GM23338 (cell line): Measurements from ENCODE around the gene SIDT2. TPM values are rescaled to one million over a fixed set of nuclear protein-coding genes. Genes with fewer than 3 reads are reported as not detected.

Source experiments
- ATAC-seq: fragments of 200-7000 bp; cut with Tn5 transposase; 3 replicates; pipeline ENCODE4 v1.9.1; 2020
- DNase-seq: peaks from one replicate; pipeline ENCODE4 v3.0.0-alpha.2; 2015; ENCODE audit warnings: low spot score
- H2AFZ ChIP-seq: fragments of 200-600 bp; sonication (generic); 2 replicates; pipeline ENCODE4 v1.8.0; 2016; ENCODE audit warnings: antibody characterized with exemption, mild to moderate bottlenecking, moderate library complexity
- H3F3A ChIP-seq: fragments of 200-600 bp; sonication (generic); replicated peaks from 2 replicates; pipeline ENCODE4 v1.8.0; 2017; ENCODE audit warnings: antibody characterized with exemption, mixed run types, low read depth
- H3K27ac ChIP-seq: fragments of 200-600 bp; sonication (generic); 2 replicates; pipeline ENCODE4 v1.6.1; 2016; ENCODE audit warnings: low read depth
- H3K27me3 ChIP-seq: fragments of 200-600 bp; sonication (generic); 2 replicates; pipeline ENCODE4 v1.8.0; 2016; ENCODE audit warnings: mild to moderate bottlenecking, mixed run types, moderate library complexity; ENCODE audit not compliant: insufficient read depth
- H3K36me3 ChIP-seq: fragments of 200-600 bp; sonication (generic); 2 replicates; pipeline ENCODE4 v1.8.0; 2016; ENCODE audit warnings: mild to moderate bottlenecking; ENCODE audit not compliant: insufficient read depth
- H3K4me1 ChIP-seq: fragments of 200-600 bp; sonication (generic); 2 replicates; pipeline ENCODE4 v1.8.0; 2016; ENCODE audit warnings: mild to moderate bottlenecking, moderate library complexity; ENCODE audit not compliant: insufficient read depth
- H3K4me2 ChIP-seq: fragments of 200-600 bp; sonication (generic); 2 replicates; pipeline ENCODE4 v1.7.1; 2017; ENCODE audit warnings: mixed run types
- H3K4me3 ChIP-seq: fragments of 200-600 bp; sonication (generic); 2 replicates; pipeline ENCODE4 v1.6.1; 2016; ENCODE audit warnings: mixed run types
- H3K79me2 ChIP-seq: fragments of 200-600 bp; sonication (generic); replicated peaks from 2 replicates; pipeline ENCODE4 v1.8.0; 2017; ENCODE audit warnings: mild to moderate bottlenecking; ENCODE audit not compliant: insufficient read depth
- H3K9me2 ChIP-seq: fragments of 200-600 bp; sonication (generic); 2 replicates; pipeline ENCODE4 v1.8.0; 2017; ENCODE audit not compliant: insufficient read depth
- H4K20me1 ChIP-seq: fragments of 200-600 bp; sonication (generic); replicated peaks from 2 replicates; pipeline ENCODE4 v1.8.0; 2017; ENCODE audit warnings: mild to moderate bottlenecking; ENCODE audit not compliant: insufficient read depth
- H3K27ac Mint-ChIP-seq: 2 replicates; pipeline ENCODE4 v1.8.0; 2020; ENCODE audit warnings: inconsistent platforms, mild to moderate bottlenecking, moderate library complexity, mixed read lengths
- H3K27me3 Mint-ChIP-seq: 3 replicates; pipeline ENCODE4 v1.8.0; 2022; ENCODE audit warnings: low read depth, mild to moderate bottlenecking, moderate library complexity, mixed read lengths, inconsistent platforms; ENCODE audit not compliant: insufficient read depth, poor library complexity
- H3K36me3 Mint-ChIP-seq: 3 replicates; pipeline ENCODE4 v1.8.0; 2021; ENCODE audit warnings: low read depth, mild to moderate bottlenecking, inconsistent platforms, moderate library complexity, mixed read lengths
- H3K4me1 Mint-ChIP-seq: 3 replicates; pipeline ENCODE4 v1.8.0; 2020; ENCODE audit warnings: mild to moderate bottlenecking, inconsistent platforms, mixed read lengths
- H3K4me3 Mint-ChIP-seq: 3 replicates; pipeline ENCODE4 v1.8.0; 2021; ENCODE audit warnings: moderate library complexity, mild to moderate bottlenecking, inconsistent platforms, mixed read lengths
- H3K9me3 Mint-ChIP-seq: 3 replicates; pipeline ENCODE4 v1.8.0; 2020; ENCODE audit warnings: moderate library complexity, mild to moderate bottlenecking, inconsistent platforms, mixed read lengths
- CREB1 ChIP-seq: fragments of 250-450 bp; sonication (Bioruptor Pico); IDR thresholded peaks from 2 replicates; pipeline ENCODE4 v1.5.0; 2020; ENCODE audit warnings: low read depth, mild to moderate bottlenecking, moderate library complexity
- ETS1 ChIP-seq: IDR thresholded peaks from 2 replicates; pipeline ENCODE4 v1.6.1; 2016; ENCODE audit warnings: antibody characterized with exemption
- EZH2 ChIP-seq: fragments of 200-600 bp; sonication (generic); IDR thresholded peaks from one replicate; pipeline ENCODE4 v1.8.0; 2017; ENCODE audit warnings: antibody characterized with exemption, mild to moderate bottlenecking, low read depth; ENCODE audit not compliant: unreplicated experiment
- EZH2phosphoT487 ChIP-seq: fragments of 200-600 bp; sonication (generic); IDR thresholded peaks from one replicate; pipeline ENCODE4 v1.8.1; 2018; ENCODE audit warnings: antibody characterized with exemption; ENCODE audit not compliant: unreplicated experiment
- JUNB ChIP-seq: IDR thresholded peaks from one replicate; pipeline ENCODE4 v1.6.1; 2016; ENCODE audit warnings: antibody characterized with exemption; ENCODE audit not compliant: unreplicated experiment
- NANOG ChIP-seq: IDR thresholded peaks from 2 replicates; pipeline ENCODE4 v1.6.1; 2016; ENCODE audit warnings: antibody characterized with exemption, borderline replicate concordance
- POLR2AphosphoS5 ChIP-seq: IDR thresholded peaks from 2 replicates; pipeline ENCODE4 v1.6.1; 2016; ENCODE audit warnings: antibody characterized with exemption, low read depth
- STAT1 ChIP-seq: IDR thresholded peaks from one replicate; pipeline ENCODE4 v1.6.1; 2016; ENCODE audit warnings: antibody characterized with exemption; ENCODE audit not compliant: unreplicated experiment
- ZNF114 ChIP-seq: fragments of 250-450 bp; sonication (Bioruptor Pico); IDR thresholded peaks from 2 replicates; pipeline ENCODE4 v1.5.0; 2020; ENCODE audit warnings: mild to moderate bottlenecking, moderate library complexity
- ZNF331 ChIP-seq: fragments of 250-450 bp; sonication (Bioruptor Pico); IDR thresholded peaks from 2 replicates; pipeline ENCODE4 v1.5.0; 2020; ENCODE audit warnings: low read depth, mild to moderate bottlenecking, moderate library complexity
- ZNF462 ChIP-seq: fragments of 250-450 bp; sonication (Bioruptor Pico); IDR thresholded peaks from 2 replicates; pipeline ENCODE4 v1.5.0; 2020; ENCODE audit warnings: mild to moderate bottlenecking, moderate library complexity
- polyA plus RNA-seq: library from polyadenylated mRNA; unstranded; fragments of >200 nt; fragmentation: Nextera tagmentation; extraction: Ambion mirVana; gene quantifications from 2 replicates; pipeline ENCODE4 v1.2.1, GENCODE V29; 2016
- total RNA-seq: library from RNA; depleted of rRNA; stranded (reverse); fragments of >200 nt; shearing (Covaris generic); gene quantifications from 2 replicates; pipeline ENCODE4 v1.2.3, GENCODE V29; 2014
- TF ChIP-seq, protein P1 (sequence below): IDR thresholded peaks from one replicate; pipeline ENCODE4 v1.6.1; 2018; ENCODE audit warnings: antibody characterized with exemption; ENCODE audit not compliant: unreplicated experiment
- TF ChIP-seq, protein P2 (sequence below), 2 experiments: fragments of 200-600 bp in 1 of 2; sonication (generic) in 1 of 2; conservative IDR thresholded peaks; 2 replicates each; pipeline versions ENCODE4 v1.5.1 to v1.6.1; 2016 to 2017; ENCODE audit warnings: antibody characterized with exemption in 2 of 2, low read depth in 2 of 2, mild to moderate bottlenecking in 2 of 2, moderate library complexity in 1 of 2

SIDT2 gene
- total and polyA plus RNA-seq, 2 experiments from 2014 or later: 7.5 to 12.1 TPM

- H3K27ac Mint-ChIP-seq: no peak overlapping the region
- Histone ChIP-seq H3K4me2 (no peak overlapping the region), H3K4me3 (no peak overlapping the region), H3F3A (peaks cover 20% of the 10 kb centered on the region), H3K79me2 (peaks cover 5% of the 10 kb centered on the region; the same call in 1 of the 2 replicates), H4K20me1 (no peaks in the 10 kb centered on the region), H3K27ac (no peak overlapping the region), H3K9me2 (no peaks in the 10 kb centered on the region), H3K36me3 (no peaks in the 10 kb centered on the region), H3K4me1 (peaks cover 24% of the 10 kb centered on the region), H2AFZ (no peak overlapping the region), H3K27me3 (no peaks in the 10 kb centered on the region)
- ATAC-seq (no peak), DNase-seq (no peak)
- peaks cover 26% of the 10 kb centered on the region for H3K4me1 Mint-ChIP-seq
- no peak overlapping the region; the same call in 2 of the 3 replicates for H3K4me3 Mint-ChIP-seq
- no peaks in the 10 kb centered on the region for H3K9me3 Mint-ChIP-seq
- peaks cover 20% of the 10 kb centered on the region for H3K27me3 Mint-ChIP-seq
- TF ChIP-seq POLR2AphosphoS5 (no peak), EZH2 (no peak), JUNB (no peak), ZNF331 (no peak), EZH2phosphoT487 (no peak), NANOG (no peak), ZNF462 (CRISPR knock-in tag) (no peak), STAT1 (no peak), ZNF114 (CRISPR knock-in tag) (no peak), ETS1 (no peak), CREB1 (CRISPR knock-in tag) (no peak)
- TF ChIP-seq, protein P1, sequence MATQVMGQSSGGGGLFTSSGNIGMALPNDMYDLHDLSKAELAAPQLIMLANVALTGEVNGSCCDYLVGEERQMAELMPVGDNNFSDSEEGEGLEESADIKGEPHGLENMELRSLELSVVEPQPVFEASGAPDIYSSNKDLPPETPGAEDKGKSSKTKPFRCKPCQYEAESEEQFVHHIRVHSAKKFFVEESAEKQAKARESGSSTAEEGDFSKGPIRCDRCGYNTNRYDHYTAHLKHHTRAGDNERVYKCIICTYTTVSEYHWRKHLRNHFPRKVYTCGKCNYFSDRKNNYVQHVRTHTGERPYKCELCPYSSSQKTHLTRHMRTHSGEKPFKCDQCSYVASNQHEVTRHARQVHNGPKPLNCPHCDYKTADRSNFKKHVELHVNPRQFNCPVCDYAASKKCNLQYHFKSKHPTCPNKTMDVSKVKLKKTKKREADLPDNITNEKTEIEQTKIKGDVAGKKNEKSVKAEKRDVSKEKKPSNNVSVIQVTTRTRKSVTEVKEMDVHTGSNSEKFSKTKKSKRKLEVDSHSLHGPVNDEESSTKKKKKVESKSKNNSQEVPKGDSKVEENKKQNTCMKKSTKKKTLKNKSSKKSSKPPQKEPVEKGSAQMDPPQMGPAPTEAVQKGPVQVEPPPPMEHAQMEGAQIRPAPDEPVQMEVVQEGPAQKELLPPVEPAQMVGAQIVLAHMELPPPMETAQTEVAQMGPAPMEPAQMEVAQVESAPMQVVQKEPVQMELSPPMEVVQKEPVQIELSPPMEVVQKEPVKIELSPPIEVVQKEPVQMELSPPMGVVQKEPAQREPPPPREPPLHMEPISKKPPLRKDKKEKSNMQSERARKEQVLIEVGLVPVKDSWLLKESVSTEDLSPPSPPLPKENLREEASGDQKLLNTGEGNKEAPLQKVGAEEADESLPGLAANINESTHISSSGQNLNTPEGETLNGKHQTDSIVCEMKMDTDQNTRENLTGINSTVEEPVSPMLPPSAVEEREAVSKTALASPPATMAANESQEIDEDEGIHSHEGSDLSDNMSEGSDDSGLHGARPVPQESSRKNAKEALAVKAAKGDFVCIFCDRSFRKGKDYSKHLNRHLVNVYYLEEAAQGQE: no peak
- TF ChIP-seq, protein P2, sequence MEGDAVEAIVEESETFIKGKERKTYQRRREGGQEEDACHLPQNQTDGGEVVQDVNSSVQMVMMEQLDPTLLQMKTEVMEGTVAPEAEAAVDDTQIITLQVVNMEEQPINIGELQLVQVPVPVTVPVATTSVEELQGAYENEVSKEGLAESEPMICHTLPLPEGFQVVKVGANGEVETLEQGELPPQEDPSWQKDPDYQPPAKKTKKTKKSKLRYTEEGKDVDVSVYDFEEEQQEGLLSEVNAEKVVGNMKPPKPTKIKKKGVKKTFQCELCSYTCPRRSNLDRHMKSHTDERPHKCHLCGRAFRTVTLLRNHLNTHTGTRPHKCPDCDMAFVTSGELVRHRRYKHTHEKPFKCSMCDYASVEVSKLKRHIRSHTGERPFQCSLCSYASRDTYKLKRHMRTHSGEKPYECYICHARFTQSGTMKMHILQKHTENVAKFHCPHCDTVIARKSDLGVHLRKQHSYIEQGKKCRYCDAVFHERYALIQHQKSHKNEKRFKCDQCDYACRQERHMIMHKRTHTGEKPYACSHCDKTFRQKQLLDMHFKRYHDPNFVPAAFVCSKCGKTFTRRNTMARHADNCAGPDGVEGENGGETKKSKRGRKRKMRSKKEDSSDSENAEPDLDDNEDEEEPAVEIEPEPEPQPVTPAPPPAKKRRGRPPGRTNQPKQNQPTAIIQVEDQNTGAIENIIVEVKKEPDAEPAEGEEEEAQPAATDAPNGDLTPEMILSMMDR (conservative IDR thresholded peaks at IDR 0.05; ENCODE audit: low read depth in 2 of 2): no peak
- peaks cover 2% of the 10 kb centered on the region; the same call in 2 of the 3 replicates for H3K36me3 Mint-ChIP-seq
These were observed 4.0 kb downstream of the SIDT2 start for GRCh38 chr11:117182551-117182935.
